Caco-2 (cell line): Measurements from ENCODE around the gene TMEM54. TPM values are rescaled to one million over a fixed set of nuclear protein-coding genes. Genes with fewer than 3 reads are reported as not detected.

Experiments
- BruUV-seq: library from RNA; stranded (reverse); fragments of 400-500 nt; replicated peaks from 2 replicates; lab custom pipeline; 2021; lab: Mats Ljungman, UMichigan
- CTCF ChIA-PET: fragments of 300-600 bp; sonication (Branson Sonifier 250); formaldehyde crosslinking; loops from one replicate; lab custom pipeline; 2022; ENCODE audit warnings: antibody characterized with exemption; lab: Charles Lee
- POLR2A ChIA-PET: fragments of 300-600 bp; sonication (Branson Sonifier 250); formaldehyde crosslinking; loops from one replicate; lab custom pipeline; 2022; ENCODE audit warnings: antibody characterized with exemption; lab: Charles Lee
- DNase-seq, 2 experiments: peaks; one replicate each; pipeline versions ENCODE4 v3.0.0 to v3.0.0-alpha.2; 2020 to 2022
- H3K27me3 ChIP-seq: replicated peaks from 2 replicates; pipeline ENCODE4 v1.6.0; 2011; ENCODE audit warnings: low read length; ENCODE audit not compliant: control insufficient read depth, insufficient read depth
- H3K36me3 ChIP-seq: 2 replicates; pipeline ENCODE4 v1.5.1; 2011; ENCODE audit warnings: low read length; ENCODE audit not compliant: control insufficient read depth, insufficient read depth
- H3K4me1 ChIP-seq: fragments of 250-450 bp; sonication (Bioruptor Pico); 2 replicates; pipeline ENCODE4 v1.5.1; 2020; ENCODE audit warnings: mild to moderate bottlenecking
- H3K4me3 ChIP-seq: 2 replicates; pipeline ENCODE4 v1.5.1; 2011; ENCODE audit warnings: low read depth, mild to moderate bottlenecking, control low read depth, low read length
- H3K9me3 ChIP-seq: fragments of 250-450 bp; sonication (Bioruptor Pico); 2 replicates; pipeline ENCODE4 v1.5.1; 2020; ENCODE audit warnings: mild to moderate bottlenecking, moderate library complexity
- H3K27ac Mint-ChIP-seq: one replicate; pipeline ENCODE4 v1.8.0; 2022; ENCODE audit warnings: mixed read lengths; ENCODE audit not compliant: unreplicated experiment
- H3K27me3 Mint-ChIP-seq: one replicate; pipeline ENCODE4 v1.8.0; 2022; ENCODE audit warnings: mixed read lengths; ENCODE audit not compliant: insufficient read depth, unreplicated experiment
- H3K36me3 Mint-ChIP-seq: one replicate; pipeline ENCODE4 v1.8.0; 2022; ENCODE audit warnings: mild to moderate bottlenecking, mixed read lengths; ENCODE audit not compliant: insufficient read depth, unreplicated experiment
- H3K4me1 Mint-ChIP-seq: one replicate; pipeline ENCODE4 v1.8.0; 2022; ENCODE audit warnings: low read depth, mixed read lengths; ENCODE audit not compliant: unreplicated experiment
- H3K4me3 Mint-ChIP-seq: one replicate; pipeline ENCODE4 v1.8.0; 2022; ENCODE audit warnings: mild to moderate bottlenecking, moderate library complexity, mixed read lengths; ENCODE audit not compliant: unreplicated experiment
- H3K9me3 Mint-ChIP-seq: one replicate; pipeline ENCODE4 v1.8.0; 2022; ENCODE audit warnings: mixed read lengths; ENCODE audit not compliant: unreplicated experiment
- CTCF ChIP-seq, 2 experiments: fragments of 200-600 bp in 1 of 2; IDR thresholded peaks; 1 replicate in 1 of 2; 2 replicates in 1 of 2; pipeline versions ENCODE4 v1.5.1 to v1.8.0; 2011 to 2022; ENCODE audit warnings: antibody characterized with exemption in 1 of 2, control low read depth in 1 of 2, inconsistent platforms in 1 of 2, low read depth in 1 of 2, low read length in 1 of 2, mild to moderate bottlenecking in 1 of 2, moderate library complexity in 1 of 2; ENCODE audit not compliant: insufficient read depth in 1 of 2, severe bottlenecking in 1 of 2, unreplicated experiment in 1 of 2
- intact Hi-C: fragments of 100-400 bp; cut with micrococcal nuclease; formaldehyde crosslinking; loops from one replicate; pipeline ENCODE4 v1.10.0; 2022; ENCODE audit not compliant: unreplicated experiment
- total RNA-seq: library from RNA; stranded (reverse); gene quantifications from 2 replicates; pipeline ENCODE4 v1.2.3, GENCODE V29; 2022

Gene TMEM54
- total RNA-seq, 1 experiment from 2014 or later, result 50.1 TPM

- Histone ChIP-seq H3K4me1 (no peaks in the 10 kb centered on the region), H3K4me3 (no peak overlapping the region), H3K9me3 (no peaks in the 10 kb centered on the region), H3K27me3 (no peaks in the 10 kb centered on the region), H3K36me3 (no peaks in the 10 kb centered on the region)
- intact Hi-C loops, result no loop called here
- Mint-ChIP-seq H3K4me3 (no peak overlapping the region), H3K9me3 (no peaks in the 10 kb centered on the region), H3K4me1 (peaks cover 6% of the 10 kb centered on the region), H3K27ac (no peak overlapping the region), H3K36me3 (peaks cover 4% of the 10 kb centered on the region), H3K27me3 (peaks cover 3% of the 10 kb centered on the region)
- no TSS peak for BruUV-seq
- TF ChIP-seq CTCF (IDR thresholded peaks at IDR 0.05; ENCODE audit: insufficient read depth in 1 of 2, low read depth in 1 of 2, low read length in 1 of 2, severe bottlenecking in 1 of 2, unreplicated experiment in 1 of 2), result no peak
- ChIA-PET CTCF (no interaction called here), POLR2A (no interaction called here)
- DNase-seq, result no peak
Measured at GRCh38 chr1:32887623-32888022, 13.6 kb downstream of the TMEM54 start.

- Mint-ChIP-seq H3K9me3 (no peaks in the 10 kb centered on the region), H3K4me3 (peak overlapping the region; percentile 17), H3K36me3 (peaks cover 4% of the 10 kb centered on the region), H3K27ac (no peak overlapping the region), H3K27me3 (peaks cover 3% of the 10 kb centered on the region), H3K4me1 (no peaks in the 10 kb centered on the region)
- H3K4me3 ChIP-seq, result no peak overlapping the region
- no peaks in the 10 kb centered on the region for H3K27me3 ChIP-seq
- no peak for TF ChIP-seq CTCF (IDR thresholded peaks at IDR 0.05; ENCODE audit: insufficient read depth in 1 of 2, low read depth in 1 of 2, low read length in 1 of 2, severe bottlenecking in 1 of 2, unreplicated experiment in 1 of 2)
- no peaks in the 10 kb centered on the region for H3K9me3 ChIP-seq
- ChIA-PET CTCF (no interaction called here), POLR2A (no interaction called here)
- intact Hi-C loops, result no loop called here
- no peaks in the 10 kb centered on the region for H3K36me3 ChIP-seq
- no peak for DNase-seq
- no peaks in the 10 kb centered on the region for H3K4me1 ChIP-seq
- no TSS peak for BruUV-seq
Measured at GRCh38 chr1:32886828-32887414, 14.3 kb downstream of the TMEM54 start.

- ChIA-PET CTCF (no interaction called here), POLR2A (interaction anchor here (0.7 kb wide), 1 partner anchor 106 kb away, joined by 4 read pairs; no protein-coding TSS in a partner anchor)
- Mint-ChIP-seq H3K36me3 (peaks cover 4% of the 10 kb centered on the region), H3K4me3 (peak within 1 kb of the TSS; percentile 48), H3K9me3 (no peaks in the 10 kb centered on the region), H3K4me1 (no peaks in the 10 kb centered on the region), H3K27me3 (peaks cover 3% of the 10 kb centered on the region), H3K27ac (no peak within 1 kb of the TSS)
- TF ChIP-seq CTCF (IDR thresholded peaks at IDR 0.05; ENCODE audit: insufficient read depth in 1 of 2, low read depth in 1 of 2, low read length in 1 of 2, severe bottlenecking in 1 of 2, unreplicated experiment in 1 of 2), result peak; percentile 62 to 87
- H3K4me3 ChIP-seq, result peak within 1 kb of the TSS; percentile 21
- intact Hi-C loops, result no loop called here
- no TSS peak for BruUV-seq
- peak; percentile 53 to 83 for DNase-seq
- H3K9me3 ChIP-seq, result no peaks in the 10 kb centered on the region
- no peaks in the 10 kb centered on the region for H3K27me3 ChIP-seq
- H3K36me3 ChIP-seq, result no peaks in the 10 kb centered on the region
- no peaks in the 10 kb centered on the region for H3K4me1 ChIP-seq
Measured at GRCh38 chr1:32886004-32886827, 15.0 kb downstream of the TMEM54 start, which contains the start of gene HPCA. Gene HPCA, plus strand, starts transcription at chr1:32886491. Its CDS starts 2,408 bp downstream, at chr1:32888899.
